ENCODE data around the gene ATP2A1.

ATP2A1 gene

DNA sequence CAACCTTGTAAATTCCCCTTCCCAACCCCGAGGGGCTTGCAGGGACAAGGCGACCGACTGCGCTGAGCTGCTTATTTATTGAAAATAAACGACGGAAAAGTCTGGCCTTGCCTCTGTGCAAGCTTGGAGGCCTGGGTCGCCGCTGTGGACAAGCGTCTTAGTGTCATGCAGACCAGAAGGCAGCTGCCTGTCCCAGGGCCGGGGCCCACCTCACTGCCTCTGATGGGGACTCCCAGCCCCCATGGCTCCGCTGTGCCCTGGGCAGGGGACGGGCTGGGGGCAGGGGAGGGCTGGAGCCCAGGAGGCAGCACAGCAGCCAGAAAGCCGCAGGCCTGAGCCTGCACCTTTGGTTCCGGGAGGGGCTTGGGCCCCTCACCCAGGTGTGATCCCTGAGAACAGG is 26.1 kb downstream of the ATP2A1 start:
- H3K4me2 ChIP-seq = peak overlapping the region; percentile 90
- peaks cover 86% of the 10 kb centered on the region for H3K4me1 ChIP-seq
- H3K36me3 ChIP-seq = peaks cover 53% of the 10 kb centered on the region
- no peak overlapping the region for H3K4me3 ChIP-seq
- H4K20me1 ChIP-seq = no peaks in the 10 kb centered on the region
- peak overlapping the region; percentile 86 for H3K27ac ChIP-seq
- peak overlapping the region; percentile 50 for H3K9ac ChIP-seq
- no peak for TF ChIP-seq Cebpa-rat (IDR thresholded peaks at IDR 0.05)
- H3K27me3 ChIP-seq = no peaks in the 10 kb centered on the region
- no peaks in the 10 kb centered on the region for H3K9me3 ChIP-seq

- no peaks in the 10 kb centered on the region for H4K20me1 ChIP-seq
- H3K4me1 ChIP-seq = peaks cover 85% of the 10 kb centered on the region
- H3K4me3 ChIP-seq = no peak overlapping the region
- TF ChIP-seq Cebpa-rat (IDR thresholded peaks at IDR 0.05) = no peak
- no peaks in the 10 kb centered on the region for H3K9me3 ChIP-seq
- peak overlapping the region; percentile 86 for H3K27ac ChIP-seq
- H3K27me3 ChIP-seq = no peaks in the 10 kb centered on the region
- peak overlapping the region; percentile 50; the same call in 1 of the 2 replicates for H3K9ac ChIP-seq
- peaks cover 57% of the 10 kb centered on the region for H3K36me3 ChIP-seq
- peak overlapping the region; percentile 90 for H3K4me2 ChIP-seq
Measured at GRCh38 chr16:28904828-28905227, 26.5 kb downstream of the ATP2A1 start.

GRCh38 chr16:28905229-28905754 is 27.0 kb downstream of the ATP2A1 start:
- Histone ChIP-seq H3K36me3 (peaks cover 62% of the 10 kb centered on the region), H3K27me3 (no peaks in the 10 kb centered on the region), H3K4me3 (no peak overlapping the region), H3K9me3 (no peaks in the 10 kb centered on the region), H3K4me2 (peak overlapping the region; percentile 90; the same call in 1 of the 2 replicates), H3K9ac (0 out of 2 replicates have a peak overlapping the region, but pooled peaks have one; percentile 50), H3K27ac (peak overlapping the region; percentile 86), H3K4me1 (peaks cover 81% of the 10 kb centered on the region), H4K20me1 (no peaks in the 10 kb centered on the region)
- no peak for TF ChIP-seq Cebpa-rat (IDR thresholded peaks at IDR 0.05)

DNA sequence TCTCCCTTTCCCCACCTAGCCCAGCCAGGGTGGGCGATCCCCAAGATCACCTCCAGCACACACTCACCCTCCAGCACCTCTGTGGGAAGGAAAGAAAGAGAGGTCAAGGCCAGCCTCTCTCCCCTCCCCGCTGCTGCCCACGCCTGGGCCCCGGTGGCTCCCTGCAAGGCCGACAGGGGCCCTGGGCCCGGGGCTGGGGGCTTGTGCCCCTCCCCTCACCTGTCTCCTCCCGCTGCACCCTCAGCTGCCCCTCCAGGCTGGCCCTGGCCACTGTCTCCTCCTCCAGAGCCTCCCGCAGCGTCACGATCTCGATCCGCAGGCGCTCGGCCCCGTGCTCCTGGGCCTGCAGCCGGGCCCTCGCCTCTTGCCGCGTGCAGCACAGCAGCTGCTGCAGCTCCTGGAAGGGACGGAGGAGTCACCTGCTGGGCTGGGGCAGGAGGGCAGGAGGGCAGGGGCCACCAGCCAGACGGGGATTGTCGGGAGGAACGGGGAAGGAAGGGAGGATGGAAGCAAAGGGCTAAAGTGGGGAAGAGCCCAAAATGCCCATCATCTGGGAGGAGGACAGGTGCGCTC is 27.6 kb downstream of the ATP2A1 start:
- Histone ChIP-seq H3K27me3 (no peaks in the 10 kb centered on the region), H3K9ac (no peak overlapping the region), H4K20me1 (no peaks in the 10 kb centered on the region), H3K27ac (peak overlapping the region; percentile 86; the same call in 1 of the 2 replicates), H3K4me3 (no peak overlapping the region), H3K4me1 (peaks cover 80% of the 10 kb centered on the region), H3K9me3 (no peaks in the 10 kb centered on the region), H3K4me2 (peak overlapping the region; percentile 90; the same call in 1 of the 2 replicates), H3K36me3 (peaks cover 68% of the 10 kb centered on the region)
- TF ChIP-seq Cebpa-rat (IDR thresholded peaks at IDR 0.05) = no peak

GRCh38 chr16:28910086-28911031 is 32.1 kb downstream of the ATP2A1 start:
- H3K9me3 ChIP-seq = no peaks in the 10 kb centered on the region
- H3K4me3 ChIP-seq = no peak overlapping the region
- peaks cover 97% of the 10 kb centered on the region for H3K36me3 ChIP-seq
- no peaks in the 10 kb centered on the region for H3K27me3 ChIP-seq
- peak overlapping the region; percentile 58 for H3K27ac ChIP-seq
- TF ChIP-seq Cebpa-rat (IDR thresholded peaks at IDR 0.05) = no peak
- no peaks in the 10 kb centered on the region for H4K20me1 ChIP-seq
- peak overlapping the region; percentile 40; the same call in 1 of the 2 replicates for H3K4me2 ChIP-seq
- peaks cover 72% of the 10 kb centered on the region for H3K4me1 ChIP-seq
- H3K9ac ChIP-seq = 0 out of 2 replicates have a peak overlapping the region, but pooled peaks have one; percentile 45

DNA sequence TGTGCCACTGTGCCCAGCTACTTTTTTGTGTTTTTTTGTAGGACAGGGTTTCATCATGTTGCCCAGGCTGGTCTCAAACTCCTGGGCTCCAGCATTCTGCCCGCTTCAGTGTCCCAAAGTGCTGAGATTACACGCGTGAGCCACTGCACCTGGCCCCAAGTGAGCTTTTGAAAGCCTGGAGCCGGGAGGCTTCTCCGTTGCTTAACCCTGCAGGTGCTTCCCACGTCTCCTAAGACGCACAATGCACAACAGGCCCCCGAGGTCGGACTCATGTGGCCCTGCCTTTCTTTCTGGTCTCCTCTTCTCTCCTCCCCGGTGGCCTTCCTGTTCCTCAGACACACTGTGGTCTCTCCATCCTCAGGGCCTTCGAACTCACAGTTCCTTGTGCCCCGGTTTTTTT is 34.3 kb downstream of the ATP2A1 start:
- peaks cover 98% of the 10 kb centered on the region for H3K36me3 ChIP-seq

DNA sequence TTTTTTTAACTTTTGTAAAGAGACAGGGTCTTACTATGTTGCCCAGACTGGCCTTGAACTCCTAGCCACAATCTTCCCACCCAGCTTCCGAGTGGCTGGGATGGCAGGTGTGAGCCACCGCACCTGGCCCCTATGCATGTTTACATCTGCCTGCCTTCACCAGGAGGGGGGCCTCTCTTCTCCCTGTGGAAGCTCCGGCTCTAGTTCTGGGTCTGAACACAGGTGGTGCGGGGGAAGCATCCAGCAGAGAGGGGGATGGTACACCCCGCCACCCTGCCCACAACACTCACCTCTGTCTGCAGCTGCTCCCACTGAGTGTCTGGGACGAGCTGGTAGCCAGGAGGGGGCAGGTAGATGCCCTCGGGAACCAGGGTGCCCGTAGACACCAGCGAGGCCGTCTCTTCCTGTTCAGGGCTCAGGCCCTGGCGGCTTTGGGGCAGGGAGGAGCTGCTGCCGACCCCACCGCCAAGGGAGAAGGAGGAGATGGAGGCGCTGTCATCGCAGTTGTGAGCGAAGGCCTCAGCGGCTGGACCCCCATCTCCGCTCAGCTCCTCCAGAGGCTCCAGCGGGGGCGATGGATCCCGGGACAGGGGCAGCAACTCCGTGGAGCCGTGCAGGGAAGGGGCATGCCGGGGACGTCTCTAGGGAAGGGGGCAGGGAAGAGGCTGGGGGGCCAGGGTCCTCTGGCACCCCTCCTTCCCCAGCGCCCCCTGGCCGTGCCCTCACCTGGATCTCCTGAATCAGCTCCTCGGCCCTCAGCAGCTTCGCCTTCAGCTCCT is 35.8 kb downstream of the ATP2A1 start:
- no peaks in the 10 kb centered on the region for H3K9me3 ChIP-seq
- H3K4me3 ChIP-seq = no peak overlapping the region
- H4K20me1 ChIP-seq = no peaks in the 10 kb centered on the region
- H3K4me2 ChIP-seq = no peak overlapping the region
- H3K9ac ChIP-seq = peak overlapping the region; percentile 29; the same call in 1 of the 2 replicates
- H3K4me1 ChIP-seq = peaks cover 45% of the 10 kb centered on the region
- TF ChIP-seq Cebpa-rat (IDR thresholded peaks at IDR 0.05) = no peak
- peaks cover 98% of the 10 kb centered on the region for H3K36me3 ChIP-seq
- H3K27ac ChIP-seq = peak overlapping the region; percentile 66
- H3K27me3 ChIP-seq = no peaks in the 10 kb centered on the region

More for the DNA sequence above, 34.3 kb downstream of the ATP2A1 start:
- Histone ChIP-seq H4K20me1 (no peaks in the 10 kb centered on the region), H3K4me3 (no peak overlapping the region), H3K4me2 (peak overlapping the region; percentile 43), H3K4me1 (peaks cover 61% of the 10 kb centered on the region), H3K27me3 (no peaks in the 10 kb centered on the region), H3K27ac (peak overlapping the region; percentile 85), H3K9me3 (no peaks in the 10 kb centered on the region), H3K9ac (peak overlapping the region; percentile 63)
- peak; percentile 74; the same call in 1 of the 2 replicates for TF ChIP-seq Cebpa-rat (IDR thresholded peaks at IDR 0.05)

GRCh38 chr16:28915181-28915580 is 36.9 kb downstream of the ATP2A1 start:
- Histone ChIP-seq H3K36me3 (peaks cover 98% of the 10 kb centered on the region), H3K27me3 (no peaks in the 10 kb centered on the region), H3K4me3 (no peak overlapping the region), H3K9ac (no peak overlapping the region), H3K27ac (no peak overlapping the region), H3K4me1 (peaks cover 41% of the 10 kb centered on the region), H4K20me1 (no peaks in the 10 kb centered on the region), H3K9me3 (no peaks in the 10 kb centered on the region), H3K4me2 (no peak overlapping the region)
- TF ChIP-seq Cebpa-rat (IDR thresholded peaks at IDR 0.05) = no peak

- Histone ChIP-seq H3K27me3 (no peaks in the 10 kb centered on the region), H3K4me1 (peaks cover 37% of the 10 kb centered on the region), H3K27ac (no peak overlapping the region), H3K4me3 (no peak overlapping the region), H3K9me3 (no peaks in the 10 kb centered on the region), H4K20me1 (no peaks in the 10 kb centered on the region), H3K9ac (0 out of 2 replicates have a peak overlapping the region, but pooled peaks have one; percentile 6), H3K36me3 (peaks cover 93% of the 10 kb centered on the region), H3K4me2 (no peak overlapping the region)
- no peak for TF ChIP-seq Cebpa-rat (IDR thresholded peaks at IDR 0.05)
Measured at GRCh38 chr16:28917095-28917494, 38.8 kb downstream of the ATP2A1 start.
